ENCODE measurements around the gene TOX2. TPM values are rescaled to one million over a fixed set of nuclear protein-coding genes. Genes with fewer than 3 reads are reported as not detected.

TOX2 gene
- total RNA-seq, 2 experiments from 2014 or later: 1.8 to 1.9 TPM

DNA sequence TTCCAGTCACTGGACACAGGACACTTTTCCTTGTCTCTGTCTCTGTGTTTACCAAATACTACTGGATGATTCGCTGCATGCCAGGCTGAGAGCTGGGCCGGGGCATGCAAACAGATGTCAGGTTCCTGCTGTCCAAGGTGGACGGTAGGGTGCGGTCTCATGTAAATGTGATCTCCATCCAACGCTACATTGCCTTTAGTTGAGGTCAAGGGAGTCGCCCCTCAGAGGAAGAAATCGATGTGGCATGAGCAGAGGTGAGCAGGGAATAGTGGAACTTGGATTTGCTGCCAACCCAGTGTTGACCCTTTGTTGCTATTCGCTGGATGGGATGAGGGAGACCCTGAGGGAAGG, 9.8 kb upstream of the TOX2 start:
- H3K27me3 Mint-ChIP-seq: peaks cover 36% of the 10 kb centered on the region
- ATAC-seq: no peak
- H3K4me1 Mint-ChIP-seq: no peaks in the 10 kb centered on the region
- no peak overlapping the region for H3K4me3 Mint-ChIP-seq
- peaks cover 2% of the 10 kb centered on the region for H3K36me3 Mint-ChIP-seq
- CTCF ChIA-PET: no interaction called here
- H3K9me3 Mint-ChIP-seq (ENCODE audit: low read depth): peaks cover 3% of the 10 kb centered on the region
- no peak for DNase-seq
- H3K27ac Mint-ChIP-seq: no peak overlapping the region

DNA sequence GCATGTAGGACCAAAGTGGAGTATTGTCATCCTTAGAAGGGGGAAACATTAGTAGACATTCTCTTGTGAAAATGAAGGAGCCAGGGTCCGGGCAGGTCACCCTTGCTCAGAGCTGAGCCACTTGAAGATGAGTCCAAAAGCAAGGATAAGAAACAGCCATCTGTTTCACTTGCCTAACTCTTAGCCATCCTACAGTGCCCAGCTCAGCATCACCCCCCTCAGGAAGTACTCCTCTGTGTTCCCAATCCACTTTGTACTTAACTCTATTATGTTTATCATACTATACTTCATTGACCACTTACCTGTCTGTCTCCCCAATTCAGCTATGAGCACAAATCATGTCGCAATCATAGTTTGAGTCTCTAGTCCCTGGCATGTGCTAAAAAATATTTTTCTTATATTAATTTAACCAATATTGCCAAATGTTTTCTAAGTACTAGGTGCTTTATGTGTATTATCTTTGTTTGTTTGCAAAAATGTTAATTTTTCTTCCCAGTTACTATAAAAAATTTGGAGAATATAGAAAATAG, 8.1 kb upstream of the TOX2 start:
- ATAC-seq (no peak), DNase-seq (no peak)
- H3K27me3 Mint-ChIP-seq: peaks cover 35% of the 10 kb centered on the region
- H3K9me3 Mint-ChIP-seq (ENCODE audit: low read depth): peaks cover 3% of the 10 kb centered on the region
- no peak overlapping the region for H3K27ac Mint-ChIP-seq
- H3K36me3 Mint-ChIP-seq: peaks cover 2% of the 10 kb centered on the region
- no peak overlapping the region for H3K4me3 Mint-ChIP-seq
- CTCF ChIA-PET: no interaction called here
- H3K4me1 Mint-ChIP-seq: peaks cover 6% of the 10 kb centered on the region

DNA sequence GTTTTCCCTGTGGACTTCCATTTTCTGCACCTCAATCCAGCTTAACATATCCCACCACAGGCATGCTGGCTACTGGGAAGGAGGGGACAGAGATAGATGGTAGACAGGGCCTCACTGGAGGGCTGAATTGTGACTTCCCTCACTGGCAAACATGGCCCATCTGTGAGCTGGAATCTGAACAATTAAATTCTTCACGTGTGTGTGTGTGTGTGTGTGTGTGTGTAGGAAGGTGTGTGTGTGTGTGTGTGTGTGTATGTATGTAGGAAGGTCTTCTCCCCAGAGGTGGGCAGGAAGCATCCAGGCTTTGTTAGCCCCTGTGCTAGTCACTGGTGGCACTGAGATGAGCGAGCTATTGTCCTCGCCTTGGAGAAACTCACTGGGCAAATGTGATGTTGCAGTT, 5.4 kb upstream of the TOX2 start:
- H3K4me3 Mint-ChIP-seq: no peak overlapping the region
- no peak overlapping the region for H3K27ac Mint-ChIP-seq
- ATAC-seq (no peak), DNase-seq (peak; percentile 1)
- peaks cover 6% of the 10 kb centered on the region for H3K4me1 Mint-ChIP-seq
- H3K27me3 Mint-ChIP-seq: peaks cover 57% of the 10 kb centered on the region
- CTCF ChIA-PET: no interaction called here
- H3K36me3 Mint-ChIP-seq: peaks cover 9% of the 10 kb centered on the region
- peaks cover 7% of the 10 kb centered on the region for H3K9me3 Mint-ChIP-seq (ENCODE audit: low read depth)

DNA sequence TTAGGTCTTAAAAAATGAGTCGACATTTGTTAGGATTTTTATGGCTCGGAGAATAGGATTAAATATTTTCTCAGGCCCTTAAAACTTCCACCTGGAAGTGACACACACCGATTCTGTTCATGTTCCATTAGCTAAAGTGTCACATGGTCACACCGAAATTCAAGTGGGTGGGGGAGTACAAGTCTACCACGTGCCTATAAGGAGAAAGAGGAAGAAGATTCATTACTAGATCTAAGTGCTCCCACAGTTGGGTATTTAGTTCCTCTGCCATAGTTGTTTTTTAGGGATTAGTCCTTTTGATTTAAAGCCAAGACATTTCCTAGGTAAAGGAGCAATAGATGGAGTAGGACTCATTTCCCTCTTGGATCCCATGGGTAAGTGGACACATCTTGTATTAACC, 4.9 kb upstream of the TOX2 start:
- Mint-ChIP-seq H3K27ac (no peak overlapping the region), H3K4me3 (no peak overlapping the region), H3K27me3 (peaks cover 57% of the 10 kb centered on the region), H3K4me1 (peaks cover 6% of the 10 kb centered on the region), H3K9me3 (ENCODE audit: low read depth) (peaks cover 7% of the 10 kb centered on the region), H3K36me3 (peaks cover 9% of the 10 kb centered on the region)
- DNase-seq: no peak
- ATAC-seq: no peak
- CTCF ChIA-PET: no interaction called here

DNA sequence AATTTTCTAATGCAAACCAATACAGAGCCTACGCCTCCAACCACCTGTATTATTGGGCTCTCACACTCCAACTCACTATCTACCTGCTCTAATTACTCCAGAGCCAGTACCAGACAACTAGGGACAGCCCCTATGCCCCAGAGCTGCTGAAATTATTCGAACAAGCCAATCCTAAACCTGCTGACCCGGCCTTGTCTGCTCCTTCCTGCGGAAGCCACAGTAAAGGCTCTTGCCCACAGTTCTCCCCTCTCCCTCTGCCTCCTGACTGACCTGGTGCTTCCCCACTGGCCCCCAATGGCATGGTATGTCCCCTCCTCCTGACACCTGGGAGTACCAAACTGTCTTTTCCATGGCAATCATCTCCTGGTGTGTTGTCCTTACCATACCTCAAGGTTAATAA, 4.1 kb upstream of the TOX2 start:
- H3K27ac Mint-ChIP-seq: no peak overlapping the region

DNA sequence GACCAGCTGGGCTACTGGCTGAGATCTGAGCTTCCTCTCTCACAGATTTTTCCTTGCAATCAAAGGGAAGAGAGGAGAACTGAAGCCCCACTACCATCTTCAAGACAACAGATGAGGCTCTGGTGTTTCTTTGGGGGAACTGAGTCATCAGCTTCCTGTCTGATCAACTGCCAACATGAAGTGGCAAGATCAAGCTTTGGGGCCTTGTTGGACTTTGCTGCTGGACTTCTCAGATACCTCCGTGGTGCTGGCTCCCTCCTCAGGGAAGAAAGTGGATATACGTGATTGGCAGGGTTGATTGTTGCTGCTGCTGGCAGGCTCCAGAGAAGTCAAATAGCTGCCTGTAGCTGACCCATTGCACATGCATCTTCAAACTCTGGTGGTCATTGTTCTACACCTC, 3.6 kb upstream of the TOX2 start:
- H3K4me3 Mint-ChIP-seq: no peak overlapping the region
- ATAC-seq (no peak), DNase-seq (peak; percentile 27)
- CTCF ChIA-PET: no interaction called here
- peaks cover 7% of the 10 kb centered on the region for H3K9me3 Mint-ChIP-seq (ENCODE audit: low read depth)
- peaks cover 63% of the 10 kb centered on the region for H3K27me3 Mint-ChIP-seq
- H3K36me3 Mint-ChIP-seq: peaks cover 9% of the 10 kb centered on the region
- H3K4me1 Mint-ChIP-seq: peaks cover 13% of the 10 kb centered on the region
- no peak overlapping the region for H3K27ac Mint-ChIP-seq

More for the DNA sequence above, 4.1 kb upstream of the TOX2 start:
- peaks cover 7% of the 10 kb centered on the region for H3K9me3 Mint-ChIP-seq (ENCODE audit: low read depth)
- H3K27me3 Mint-ChIP-seq: peaks cover 60% of the 10 kb centered on the region
- ATAC-seq (no peak), DNase-seq (peak; percentile 27)
- H3K4me1 Mint-ChIP-seq: peaks cover 12% of the 10 kb centered on the region
- CTCF ChIA-PET: no interaction called here
- H3K36me3 Mint-ChIP-seq: peaks cover 9% of the 10 kb centered on the region
- no peak overlapping the region for H3K4me3 Mint-ChIP-seq

DNA sequence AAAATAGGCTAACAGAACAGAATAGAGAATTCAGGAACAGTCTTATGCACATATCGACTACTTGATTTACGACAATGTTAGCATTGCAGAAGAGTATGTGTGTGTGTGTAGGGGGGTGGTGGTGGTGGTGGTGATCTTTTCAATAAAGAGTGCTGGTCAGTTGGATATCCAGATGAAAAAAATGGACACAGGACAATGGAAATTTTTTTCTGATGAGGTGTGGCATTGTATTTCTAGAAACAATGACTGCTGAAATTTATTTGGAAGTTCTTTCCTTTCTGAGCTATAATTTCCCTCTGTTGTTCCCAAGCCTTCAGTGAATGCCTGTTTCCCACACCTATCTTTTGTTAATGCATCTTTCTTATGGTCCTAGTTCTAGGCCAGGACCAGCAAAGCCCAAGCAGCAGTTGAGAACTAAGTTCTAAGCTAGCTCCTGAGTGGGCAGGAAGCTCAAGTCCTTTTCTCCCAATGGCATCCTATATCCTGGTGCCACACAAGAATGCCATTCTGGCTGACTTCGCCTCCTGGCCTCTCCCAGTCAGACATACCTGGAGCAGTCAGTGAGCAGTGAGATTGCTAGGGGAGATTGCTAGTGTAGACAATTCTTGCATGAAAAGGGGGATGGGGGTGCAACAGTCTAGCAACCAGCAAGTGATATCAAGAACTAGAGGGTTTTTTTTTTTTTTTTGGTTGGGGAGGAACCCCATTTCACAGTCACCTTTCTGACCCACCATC, 1.2 kb upstream of the TOX2 start:
- H3K9me3 Mint-ChIP-seq (ENCODE audit: low read depth): peaks cover 5% of the 10 kb centered on the region
- ATAC-seq (no peak), DNase-seq (no peak)
- no peak overlapping the region for H3K27ac Mint-ChIP-seq
- H3K36me3 Mint-ChIP-seq: peaks cover 7% of the 10 kb centered on the region
- CTCF ChIA-PET: no interaction called here
- peaks cover 77% of the 10 kb centered on the region for H3K27me3 Mint-ChIP-seq
- peaks cover 18% of the 10 kb centered on the region for H3K4me1 Mint-ChIP-seq
- peak overlapping the region; percentile 39 for H3K4me3 Mint-ChIP-seq

DNA sequence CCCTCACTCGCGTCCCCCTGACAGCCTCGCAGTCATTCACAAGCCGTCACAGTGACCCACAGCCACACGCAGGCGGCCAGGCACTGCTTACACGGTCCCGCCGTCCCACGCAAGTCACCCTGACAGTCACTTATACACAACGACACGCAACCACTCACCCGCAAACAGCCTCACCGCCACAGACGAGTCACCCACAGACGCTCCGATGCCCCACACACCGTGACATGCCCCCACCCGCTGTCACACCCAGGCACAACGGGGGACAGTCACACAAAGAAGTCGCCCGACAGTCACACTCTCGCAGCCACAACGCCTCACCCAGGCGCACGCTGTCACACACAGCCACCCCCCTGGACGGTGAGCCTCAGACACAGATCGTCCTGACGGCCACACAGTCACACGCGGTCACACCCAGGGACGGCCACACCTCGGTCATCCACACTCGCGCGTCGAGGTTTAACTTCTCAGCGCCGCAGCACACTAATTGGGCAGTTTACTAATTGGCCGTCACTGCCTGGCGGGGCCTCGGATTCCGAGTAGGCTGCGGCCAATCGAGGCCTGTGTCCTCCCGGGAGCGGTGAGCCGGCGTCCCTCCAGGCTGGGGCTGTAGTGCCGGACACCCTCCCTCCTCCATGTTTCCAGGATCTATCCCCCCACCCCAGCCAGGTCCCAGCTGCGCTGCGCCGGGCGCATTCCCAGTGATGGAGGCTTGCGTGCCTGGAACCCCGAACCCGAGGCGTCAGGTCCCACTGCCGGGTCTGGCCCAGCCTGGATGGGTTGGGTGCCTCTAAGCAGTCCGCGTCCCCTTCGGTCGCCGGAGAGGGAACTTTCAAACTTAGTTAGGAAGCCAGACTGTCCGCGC, 790 bp downstream of the TOX2 start:
- DNase-seq (no peak), ATAC-seq (peak; percentile 35)
- Mint-ChIP-seq H3K36me3 (peaks cover 7% of the 10 kb centered on the region), H3K27me3 (peaks cover 82% of the 10 kb centered on the region), H3K9me3 (ENCODE audit: low read depth) (peaks cover 5% of the 10 kb centered on the region), H3K4me3 (peak overlapping the region; percentile 60), H3K4me1 (peaks cover 18% of the 10 kb centered on the region), H3K27ac (peak overlapping the region; percentile 43)
- CTCF ChIA-PET: no interaction called here

DNA sequence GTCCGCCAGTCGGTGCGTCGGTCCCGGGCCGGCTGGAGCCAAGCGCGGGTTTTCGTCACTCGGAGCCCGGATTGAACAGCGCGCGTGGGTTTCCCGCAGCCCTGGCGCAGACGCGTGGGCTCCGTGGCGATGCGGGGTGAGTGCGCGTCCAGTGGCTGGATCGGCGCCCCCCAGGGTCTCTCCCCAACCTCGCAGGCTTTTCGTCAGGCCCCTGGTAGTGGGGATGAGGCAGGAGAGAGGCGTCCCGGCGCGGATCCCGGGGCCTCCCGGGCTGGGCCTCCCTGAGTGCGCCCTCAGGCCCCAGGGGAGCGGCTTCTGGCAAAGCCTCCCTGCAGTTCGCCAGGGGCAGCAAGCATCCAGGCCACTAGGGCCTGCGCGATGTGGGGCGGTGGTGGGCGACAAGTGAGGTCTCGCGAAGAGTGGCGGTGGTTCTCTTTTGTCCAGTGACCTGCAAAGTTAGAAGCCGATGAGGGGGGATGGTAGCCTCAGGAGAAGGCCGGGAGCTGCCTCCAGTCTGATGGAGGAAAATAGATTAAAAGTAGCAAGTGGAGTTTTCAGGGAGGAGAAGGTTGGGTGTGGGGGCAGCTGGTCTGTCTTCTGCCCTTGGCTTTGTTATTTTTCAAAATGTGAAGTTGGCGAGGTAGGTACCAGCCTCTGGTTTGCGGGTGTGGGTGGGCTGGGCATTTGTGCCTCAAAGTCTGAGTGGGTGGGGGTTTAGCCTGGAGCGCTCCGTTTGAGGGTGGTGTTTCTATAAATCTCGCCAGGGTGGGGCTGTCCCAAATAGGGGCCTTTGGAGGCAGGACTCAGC, 1.6 kb downstream of the TOX2 start:
- CTCF ChIA-PET: interaction anchor here (0.7 kb wide), 1 partner anchor 113 kb away, joined by 3 read pairs; no protein-coding TSS in a partner anchor
- H3K27ac Mint-ChIP-seq: no peak overlapping the region
- H3K36me3 Mint-ChIP-seq: peaks cover 7% of the 10 kb centered on the region
- ATAC-seq (no peak), DNase-seq (no peak)
- peak overlapping the region; percentile 37 for H3K4me3 Mint-ChIP-seq
- peaks cover 88% of the 10 kb centered on the region for H3K27me3 Mint-ChIP-seq
- H3K9me3 Mint-ChIP-seq (ENCODE audit: low read depth): peaks cover 5% of the 10 kb centered on the region
- H3K4me1 Mint-ChIP-seq: peaks cover 16% of the 10 kb centered on the region

DNA sequence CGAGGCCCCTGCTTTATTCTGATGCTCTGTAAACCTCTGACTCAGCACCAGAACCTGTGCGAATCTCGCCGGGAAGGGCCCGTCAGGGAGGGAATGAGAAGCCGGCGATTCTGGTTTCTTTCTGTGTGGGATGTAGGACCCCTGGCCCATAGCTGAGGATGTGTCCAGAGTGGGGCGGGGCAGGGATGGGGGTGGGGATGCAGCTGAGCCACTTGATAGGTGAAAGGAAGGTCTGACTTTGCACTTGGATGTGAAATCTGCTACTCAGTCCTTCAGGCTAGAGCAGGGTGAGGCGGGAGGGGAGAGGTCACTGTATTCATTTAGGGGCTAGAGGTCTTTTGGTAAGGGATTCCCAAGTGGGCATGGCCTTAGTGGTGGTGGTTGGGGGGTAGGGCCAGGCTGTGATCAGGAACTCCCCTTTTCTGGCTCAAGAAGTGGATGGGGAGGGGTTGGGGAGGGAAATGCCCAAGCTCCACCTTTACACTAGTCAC, 2.3 kb downstream of the TOX2 start:
- Mint-ChIP-seq H3K27me3 (peaks cover 90% of the 10 kb centered on the region), H3K4me1 (peaks cover 20% of the 10 kb centered on the region), H3K9me3 (ENCODE audit: low read depth) (peaks cover 5% of the 10 kb centered on the region), H3K4me3 (peak overlapping the region; percentile 37), H3K27ac (no peak overlapping the region), H3K36me3 (peaks cover 7% of the 10 kb centered on the region)
- ATAC-seq: no peak
- no peak for DNase-seq
- CTCF ChIA-PET: interaction anchor here (0.7 kb wide), 1 partner anchor 112 kb away, joined by 3 read pairs; no protein-coding TSS in a partner anchor

DNA sequence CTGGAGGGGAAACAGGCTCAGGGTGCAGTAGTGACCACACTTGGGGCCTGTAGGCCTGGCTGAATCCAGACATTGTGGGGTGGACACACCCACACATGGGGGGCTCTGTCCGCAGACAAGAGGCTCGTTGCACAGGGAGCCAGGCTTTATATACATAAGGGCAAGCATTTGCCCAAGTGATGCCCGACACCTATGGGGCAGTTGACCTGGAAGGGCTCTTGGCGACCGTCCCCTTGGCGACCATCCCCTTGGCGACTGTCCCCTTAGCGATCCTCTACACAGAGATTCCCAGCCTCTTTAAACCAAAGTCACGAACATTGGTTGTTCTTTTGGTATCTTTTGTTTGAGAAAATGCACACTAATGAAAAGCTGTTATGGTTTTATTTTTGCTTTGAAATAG, 2.7 kb downstream of the TOX2 start:
- CTCF ChIA-PET: no interaction called here
- Mint-ChIP-seq H3K27ac (no peak overlapping the region), H3K27me3 (peaks cover 91% of the 10 kb centered on the region), H3K36me3 (peaks cover 7% of the 10 kb centered on the region), H3K4me1 (peaks cover 20% of the 10 kb centered on the region), H3K4me3 (no peak overlapping the region), H3K9me3 (ENCODE audit: low read depth) (peaks cover 5% of the 10 kb centered on the region)
- ATAC-seq (no peak), DNase-seq (no peak)

DNA sequence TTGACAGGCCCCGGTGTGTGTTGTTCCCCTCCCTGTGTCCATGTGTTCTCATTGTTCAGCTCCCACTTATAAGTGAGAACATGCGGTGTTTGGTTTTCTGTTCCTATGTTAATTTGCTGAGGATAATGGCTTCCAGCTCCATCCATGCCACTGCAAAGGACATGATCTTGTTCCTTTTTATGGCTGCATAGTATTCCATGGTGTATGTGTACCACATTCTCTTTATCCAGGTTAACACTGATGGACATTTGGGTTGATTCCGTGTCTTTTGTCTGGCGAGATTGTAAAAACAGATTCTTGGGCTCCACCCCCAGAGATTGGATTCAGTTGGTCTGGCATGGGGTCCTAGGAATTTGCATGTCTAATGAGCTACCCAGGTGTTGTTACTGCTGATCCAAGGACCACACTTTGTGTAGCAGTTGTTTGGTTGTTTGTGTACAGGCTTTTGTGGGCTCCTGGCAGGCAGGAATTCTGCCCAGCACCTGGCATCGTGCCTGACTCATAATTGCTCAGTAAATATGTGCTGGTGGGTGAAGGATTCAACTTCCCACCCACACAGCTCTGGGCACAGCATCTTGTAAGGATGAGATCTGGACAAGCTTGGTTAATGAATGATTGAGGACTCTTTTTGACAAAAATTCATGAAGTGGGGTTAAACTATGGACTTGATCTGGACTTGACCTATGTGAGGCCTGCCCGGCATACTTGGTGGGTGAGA, 5.2 kb downstream of the TOX2 start:
- peaks cover 21% of the 10 kb centered on the region for H3K4me1 Mint-ChIP-seq
- no peak overlapping the region for H3K4me3 Mint-ChIP-seq
- no peaks in the 10 kb centered on the region for H3K9me3 Mint-ChIP-seq (ENCODE audit: low read depth)
- no peak for DNase-seq
- no peaks in the 10 kb centered on the region for H3K36me3 Mint-ChIP-seq
- H3K27ac Mint-ChIP-seq: no peak overlapping the region
- no peak for ATAC-seq
- CTCF ChIA-PET: interaction anchor here (1.8 kb wide), 1 partner anchor 170 kb away, joined by 5 read pairs; no protein-coding TSS in a partner anchor
- H3K27me3 Mint-ChIP-seq: peaks cover 96% of the 10 kb centered on the region
